ENCODE measurements around the gene IGSF5. TPM values are rescaled to one million over a fixed set of nuclear protein-coding genes. Genes with fewer than 3 reads are reported as not detected.
A peak's percentile ranks its signal among the peaks of the same experiment; 100 is the strongest.
"Not testable (repeated sequence)": the region's sequence is repeated elsewhere in the genome, so short reads cannot be mapped to it uniquely, and the experiment has no call there.

Gene IGSF5
- 0.13 TPM in 1 of 2 replicates, not detected in the other for total RNA-seq (2014; rRNA removed; shearing (Covaris generic))
- 0.10 TPM in 1 of 2 replicates, not detected in the other for polyA plus RNA-seq (2015; cell fraction: cytosol; rRNA removed)
- polyA plus RNA-seq (2015; cell fraction: nucleus; rRNA removed): not detected in 2 replicates

DNA sequence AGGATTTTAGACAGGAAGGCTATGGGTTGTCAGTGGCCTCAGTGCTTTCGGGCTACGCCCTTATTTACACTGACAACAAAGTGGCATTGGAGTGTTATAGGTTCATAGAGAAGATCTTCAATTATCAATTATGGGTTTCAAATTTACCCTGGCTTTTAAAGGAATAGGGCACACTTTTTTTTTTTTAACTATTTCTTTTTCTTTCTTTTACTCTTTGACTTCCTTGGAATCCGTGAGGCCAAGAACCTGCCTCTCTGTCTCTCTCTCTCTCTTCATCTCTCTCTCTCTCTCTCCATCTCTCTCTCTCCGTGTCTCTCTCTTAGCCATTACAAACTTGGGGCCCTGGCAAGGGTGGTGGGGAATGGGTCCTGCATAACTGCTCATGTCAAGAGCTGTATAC lies at the start of gene IGSF5:
Gene IGSF5 (plus strand): TSS at position 301 of the 400 bp plus-strand sequence. CDS start 327 bp downstream, outside the sequence.
- DNase-seq (ENCODE audit: low read depth): not testable (repeated sequence)

DNA sequence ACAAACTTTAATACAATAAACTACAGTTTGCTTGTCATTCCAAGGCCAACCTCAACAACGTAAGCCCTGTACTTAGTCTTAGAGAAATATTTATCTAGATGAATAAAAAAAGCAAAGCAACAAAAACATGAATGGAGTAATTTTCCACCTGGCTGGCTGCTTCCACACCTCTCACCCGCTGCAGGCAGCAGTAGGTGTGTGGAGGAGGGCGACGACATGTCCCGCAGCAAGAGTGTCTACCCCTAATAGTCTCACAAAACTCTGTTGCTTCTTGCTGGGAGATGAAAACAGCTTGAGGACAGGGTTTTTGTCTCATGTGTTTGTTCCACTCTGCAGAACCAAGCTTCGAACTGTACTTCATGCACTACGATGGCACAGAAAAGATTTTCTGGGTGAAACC lies 48.8 kb upstream of the IGSF5 start:
- DNase-seq (ENCODE audit: low read depth): no peak

DNA sequence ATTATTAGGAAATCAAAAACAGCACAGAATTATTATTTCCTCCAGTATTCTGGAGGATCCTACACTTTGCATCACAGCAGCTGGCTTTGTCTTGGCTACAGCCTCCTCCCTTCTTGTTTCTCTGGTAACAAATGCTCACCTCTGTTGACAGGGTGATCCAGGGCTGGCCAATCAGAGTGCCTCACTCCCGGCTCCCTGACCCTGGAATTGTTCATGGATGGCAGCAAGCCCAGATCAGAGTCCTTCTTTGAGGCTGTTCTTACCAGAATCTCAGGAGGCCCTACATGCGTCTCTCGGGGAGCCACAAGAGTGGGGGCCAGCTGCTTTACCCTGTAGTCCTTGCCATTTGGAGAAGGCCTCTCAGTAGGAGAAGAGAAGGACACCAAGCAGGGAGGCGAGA lies 48.4 kb upstream of the IGSF5 start:
- DNase-seq (ENCODE audit: low read depth): no peak

DNA sequence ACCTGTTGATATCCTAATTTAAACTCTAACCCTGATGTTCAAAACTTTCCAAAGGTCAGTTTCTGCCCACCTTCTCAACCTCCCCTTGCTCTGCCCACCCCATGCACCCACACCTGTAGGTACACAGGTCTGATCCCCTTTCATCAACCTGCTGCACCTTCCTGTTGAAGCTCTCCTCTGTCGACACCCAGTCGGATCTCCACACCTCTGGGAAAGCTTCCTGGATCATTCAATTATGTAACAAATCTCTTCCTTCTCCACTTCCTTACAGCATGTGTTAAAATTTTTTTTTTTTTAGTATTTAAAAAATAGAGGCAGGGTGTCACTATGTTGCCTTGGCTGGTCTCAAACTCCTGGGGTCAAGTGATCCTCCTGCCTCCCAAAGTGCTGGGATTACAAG lies 44.7 kb upstream of the IGSF5 start:
- no peak for DNase-seq (ENCODE audit: low read depth)

DNA sequence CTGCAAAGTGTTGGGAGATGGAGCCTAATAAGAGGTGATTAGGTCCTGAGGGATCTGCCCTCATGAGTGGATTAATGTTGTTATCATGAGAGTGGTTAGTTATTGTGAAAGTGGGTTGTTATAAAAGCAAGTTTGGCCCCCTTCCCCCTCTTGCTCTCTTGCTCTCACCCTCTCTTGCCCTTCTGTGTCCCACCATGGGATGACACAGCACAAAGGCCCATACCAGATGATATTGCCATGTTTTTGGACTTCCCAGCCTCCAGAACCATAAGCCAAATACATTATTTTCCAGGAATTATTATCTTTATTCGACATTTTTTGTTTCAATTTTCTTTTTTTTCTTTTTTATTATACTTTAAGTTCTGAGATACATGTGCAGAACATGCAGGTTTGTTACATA lies 41.4 kb upstream of the IGSF5 start:
- no peak for DNase-seq (ENCODE audit: low read depth)

DNA sequence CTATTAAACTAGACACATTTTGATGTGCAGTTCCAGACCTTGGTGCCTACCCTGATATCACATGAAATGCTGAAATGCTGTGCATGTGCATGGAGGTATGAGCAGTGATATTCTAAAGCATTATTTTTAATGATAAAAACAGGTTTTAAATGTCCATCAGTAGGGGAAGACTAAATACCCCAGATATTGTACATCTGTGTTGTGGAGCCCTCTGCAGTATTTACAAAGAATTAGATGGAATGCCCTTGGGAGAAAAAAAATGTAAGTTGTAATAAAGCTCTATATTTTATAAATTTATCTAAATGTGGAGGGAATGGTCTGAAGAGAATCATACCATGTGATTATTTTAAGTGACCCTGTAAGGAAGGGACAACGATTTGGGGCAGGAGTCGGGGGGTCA lies 39.1 kb upstream of the IGSF5 start:
- no peak for DNase-seq (ENCODE audit: low read depth)

DNA sequence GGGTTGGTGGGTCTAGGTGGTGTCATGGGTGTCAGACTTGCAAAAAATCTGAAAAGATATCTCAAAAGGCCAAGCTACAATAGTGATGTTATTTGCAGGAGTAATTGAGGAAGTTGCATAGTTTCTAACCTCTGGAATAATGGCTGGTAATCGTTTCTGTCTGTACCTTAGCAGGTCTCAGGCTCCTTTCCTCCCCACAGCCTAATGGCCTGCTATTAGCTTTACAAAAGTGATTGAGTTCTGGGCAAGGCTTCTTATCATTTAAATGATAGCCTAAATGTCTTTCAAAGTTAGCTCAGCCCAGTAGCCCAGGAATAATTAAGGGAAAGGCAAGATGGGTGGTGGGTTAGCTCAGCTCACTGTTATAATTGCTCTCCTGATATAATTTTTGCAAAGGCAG lies 37.7 kb upstream of the IGSF5 start:
- DNase-seq (ENCODE audit: low read depth): no peak

DNA sequence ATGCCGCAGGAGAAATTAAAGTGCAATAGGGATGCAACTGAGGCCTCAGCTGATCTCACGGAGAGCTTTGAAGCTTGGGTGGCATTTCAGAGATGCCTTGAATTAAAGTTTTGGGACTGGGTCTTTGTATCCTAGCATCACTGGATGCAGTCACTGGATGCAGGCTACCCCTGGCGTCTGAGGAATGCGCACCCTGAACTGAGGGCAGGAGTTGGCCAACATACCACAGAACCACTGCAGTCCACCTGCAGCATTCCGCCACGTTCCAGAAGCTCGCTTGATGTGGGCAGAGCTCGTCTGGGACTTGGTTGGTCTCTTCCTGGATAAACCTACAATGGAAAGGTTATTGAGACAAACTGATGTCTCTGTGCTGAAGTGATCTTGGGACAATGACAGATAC lies 34.1 kb upstream of the IGSF5 start:
- no peak for DNase-seq (ENCODE audit: low read depth)

DNA sequence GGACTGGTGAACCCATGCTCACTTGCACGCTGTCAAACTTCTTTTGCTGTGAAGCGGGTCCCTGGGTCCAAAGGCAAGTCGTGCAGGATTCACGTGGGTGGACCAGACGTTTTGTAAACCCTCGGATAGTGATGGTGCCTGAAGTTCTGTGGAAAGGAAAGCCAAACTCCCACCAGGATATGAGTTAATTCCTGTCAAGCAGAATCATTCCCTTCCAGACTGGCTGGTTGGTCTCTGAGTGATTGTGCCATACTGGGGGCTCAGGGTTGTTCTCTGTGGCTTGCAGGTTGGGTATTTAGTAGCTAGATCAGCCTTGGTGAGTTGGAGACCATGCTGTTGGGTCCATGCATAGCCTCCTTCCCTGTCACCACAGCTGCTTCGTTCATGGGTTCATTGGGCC lies 32.7 kb upstream of the IGSF5 start:
- DNase-seq (ENCODE audit: low read depth): no peak

DNA sequence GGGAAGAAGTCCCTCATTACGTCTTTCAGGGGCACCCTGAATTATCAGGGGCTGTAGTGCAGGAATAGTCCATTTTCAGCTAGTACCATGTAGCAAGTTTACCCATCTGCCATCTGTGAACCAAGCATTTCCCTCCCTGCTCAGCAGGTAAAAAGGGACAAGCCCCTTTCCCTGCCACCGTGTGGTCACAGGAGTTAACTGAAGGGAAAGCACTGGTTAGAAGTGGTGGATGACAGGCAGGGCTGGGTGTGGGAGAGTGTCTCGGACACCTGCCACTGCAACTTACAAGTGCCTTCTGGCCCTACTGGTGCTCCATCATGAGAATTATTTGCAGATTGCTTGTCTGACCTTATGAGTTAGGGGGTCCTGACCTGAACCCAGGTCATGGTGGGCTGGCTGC lies 32.0 kb upstream of the IGSF5 start:
- no peak for DNase-seq (ENCODE audit: low read depth)

DNA sequence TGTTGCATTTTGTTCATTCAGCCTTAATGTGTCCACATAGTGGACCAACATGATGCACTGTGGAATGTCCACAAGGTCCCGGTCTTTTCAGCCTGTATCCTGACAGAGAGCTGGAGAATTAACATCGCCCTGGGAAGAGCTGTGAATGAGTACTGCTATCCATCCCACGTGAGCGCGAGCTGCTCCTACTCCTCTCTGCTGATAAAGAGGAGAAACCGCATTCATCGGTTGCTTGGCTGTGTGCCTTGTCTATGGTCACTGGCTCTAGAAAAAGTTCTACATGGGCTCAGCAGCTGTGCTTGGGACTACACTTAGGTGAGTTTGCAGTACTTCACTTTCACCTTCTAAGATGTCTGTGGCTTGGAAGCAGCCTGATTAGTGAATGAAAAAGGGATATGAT lies 31.1 kb upstream of the IGSF5 start:
- no peak for DNase-seq (ENCODE audit: low read depth)

DNA sequence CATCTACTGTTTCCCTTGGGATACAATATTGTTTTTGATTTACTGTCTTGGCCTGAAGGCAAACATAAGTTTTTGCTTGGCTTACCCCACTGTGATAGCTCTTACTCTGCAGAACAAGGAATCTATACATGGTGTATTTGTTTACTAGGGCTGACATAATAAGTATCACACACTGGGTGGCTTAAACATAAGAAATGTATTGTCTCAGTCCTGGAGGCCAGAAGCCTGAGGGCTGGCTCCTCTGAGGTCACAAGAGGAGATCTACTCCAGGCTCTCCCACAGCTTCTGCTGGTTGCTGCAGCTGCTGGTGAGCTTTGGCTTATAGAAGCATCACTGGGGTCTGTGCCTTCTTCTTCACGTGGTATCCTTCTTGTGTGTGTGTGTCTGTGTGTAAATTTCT lies 30.7 kb upstream of the IGSF5 start:
- no peak for DNase-seq (ENCODE audit: low read depth)

DNA sequence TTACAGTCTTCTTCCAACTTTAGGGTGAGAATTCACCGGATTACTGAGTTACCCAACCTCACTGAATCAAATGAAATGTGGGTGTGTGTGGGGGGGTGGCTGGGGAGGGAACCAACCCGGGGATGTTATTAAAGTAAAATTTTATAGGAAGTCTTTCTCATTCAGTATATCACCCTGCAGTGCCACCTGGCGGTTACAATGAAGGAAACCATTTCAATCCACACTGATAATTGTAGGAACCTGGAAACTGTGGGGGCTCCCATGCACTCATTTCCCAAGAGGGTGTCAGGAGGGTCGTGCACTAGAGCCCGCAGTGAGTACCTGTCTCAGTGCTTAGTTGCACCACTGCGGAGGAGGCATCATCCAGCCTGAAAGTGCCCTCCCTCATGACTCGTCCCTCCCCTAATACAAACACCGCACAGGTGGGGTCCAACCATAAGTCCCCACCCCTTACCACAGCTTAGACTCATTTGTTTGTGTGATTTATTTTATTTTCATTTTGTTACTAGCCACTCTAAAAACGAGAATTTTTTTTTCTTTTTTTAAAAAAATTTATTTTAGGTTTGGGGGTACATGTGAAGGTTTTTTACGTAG lies 29.1 kb upstream of the IGSF5 start:
- peak; percentile 11 for DNase-seq (ENCODE audit: low read depth)

DNA sequence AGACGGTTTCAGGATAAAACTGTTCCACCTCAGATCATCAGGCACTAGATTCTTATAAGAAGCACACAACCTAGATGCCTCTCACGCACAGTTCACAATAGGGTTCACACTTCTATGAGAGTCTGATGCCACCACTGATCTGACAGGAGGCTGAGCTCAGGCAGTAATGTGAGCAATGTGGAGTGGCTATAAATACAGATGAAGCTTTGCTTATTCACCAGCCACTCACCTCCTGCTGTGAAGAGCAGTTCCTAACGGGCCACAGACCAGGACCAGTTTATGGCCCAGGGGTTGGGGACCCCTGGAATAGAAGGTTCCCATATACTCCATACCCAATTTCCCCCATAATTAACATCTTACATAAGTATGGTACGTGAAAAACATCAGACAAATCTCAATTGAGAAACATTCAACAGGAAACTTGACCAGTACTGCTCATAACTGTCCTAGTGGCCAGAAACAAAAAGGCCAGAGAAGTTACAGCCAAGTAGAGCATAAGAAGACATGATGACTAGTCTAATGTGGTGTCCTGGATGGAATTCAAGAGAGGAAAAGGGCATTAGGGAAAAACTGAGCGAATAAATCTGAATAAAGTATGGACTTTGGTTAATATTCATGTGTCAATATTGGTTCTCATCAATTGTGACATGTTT lies 24.7 kb upstream of the IGSF5 start:
- peak; percentile 15 for DNase-seq (ENCODE audit: low read depth)

DNA sequence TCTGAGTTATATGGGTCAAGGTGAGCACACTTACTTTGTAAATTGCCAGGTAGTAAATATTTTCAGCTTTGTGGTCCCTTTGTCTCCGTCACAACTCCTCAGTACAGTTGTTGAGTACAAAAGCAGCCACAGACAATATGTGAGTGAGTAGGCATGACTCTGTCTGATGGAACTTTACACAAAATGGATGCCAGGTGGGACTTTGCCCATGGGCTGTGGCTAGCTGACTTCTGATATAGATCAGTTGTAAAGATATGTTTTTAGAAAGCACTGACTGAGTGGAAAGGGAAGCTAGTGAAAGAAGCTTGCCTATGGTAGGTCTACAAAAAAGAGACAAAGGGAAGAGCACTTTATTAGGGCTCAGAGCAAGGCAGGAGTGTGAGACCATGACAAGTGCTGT lies 23.1 kb upstream of the IGSF5 start:
- no peak for DNase-seq (ENCODE audit: low read depth)

DNA sequence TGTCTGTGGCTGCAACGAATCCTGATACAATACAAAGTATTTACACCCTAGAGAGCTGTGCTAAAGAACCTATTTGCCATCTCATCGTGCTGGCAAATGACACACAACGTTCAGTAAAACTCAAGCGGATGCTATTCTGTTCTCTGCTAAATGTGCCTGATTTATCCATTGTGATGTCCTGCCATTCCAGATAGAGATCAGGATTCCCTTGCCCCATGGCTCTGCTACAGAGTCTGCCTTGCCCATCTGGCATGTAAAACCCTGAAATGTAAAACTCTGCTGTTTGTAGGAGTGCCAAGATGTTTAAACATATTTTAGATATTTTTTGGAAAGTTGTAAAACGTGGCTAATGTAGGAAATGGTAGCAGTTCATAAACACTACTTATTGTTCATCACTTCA lies 20.0 kb upstream of the IGSF5 start:
- DNase-seq (ENCODE audit: low read depth): no peak

DNA sequence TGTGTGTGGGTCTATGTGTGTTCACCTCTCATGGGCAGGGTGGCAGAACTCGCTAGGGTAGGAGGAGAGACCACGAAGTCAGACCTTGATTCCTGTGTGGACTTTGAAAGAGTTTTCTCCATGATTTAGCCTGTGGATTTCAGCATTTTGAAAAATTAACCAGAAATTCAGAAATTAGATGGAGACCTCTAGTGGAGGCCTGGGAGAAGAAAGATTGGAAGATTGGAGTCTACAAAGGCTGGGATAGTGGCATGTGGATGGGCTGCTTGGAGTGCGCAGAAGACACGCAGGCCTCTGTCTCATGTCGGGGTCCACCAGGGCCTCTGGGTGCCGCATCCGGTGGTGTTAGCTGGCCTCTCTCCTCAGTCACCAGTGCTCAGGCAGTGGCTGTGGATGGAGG lies 18.9 kb upstream of the IGSF5 start:
- DNase-seq (ENCODE audit: low read depth): no peak

DNA sequence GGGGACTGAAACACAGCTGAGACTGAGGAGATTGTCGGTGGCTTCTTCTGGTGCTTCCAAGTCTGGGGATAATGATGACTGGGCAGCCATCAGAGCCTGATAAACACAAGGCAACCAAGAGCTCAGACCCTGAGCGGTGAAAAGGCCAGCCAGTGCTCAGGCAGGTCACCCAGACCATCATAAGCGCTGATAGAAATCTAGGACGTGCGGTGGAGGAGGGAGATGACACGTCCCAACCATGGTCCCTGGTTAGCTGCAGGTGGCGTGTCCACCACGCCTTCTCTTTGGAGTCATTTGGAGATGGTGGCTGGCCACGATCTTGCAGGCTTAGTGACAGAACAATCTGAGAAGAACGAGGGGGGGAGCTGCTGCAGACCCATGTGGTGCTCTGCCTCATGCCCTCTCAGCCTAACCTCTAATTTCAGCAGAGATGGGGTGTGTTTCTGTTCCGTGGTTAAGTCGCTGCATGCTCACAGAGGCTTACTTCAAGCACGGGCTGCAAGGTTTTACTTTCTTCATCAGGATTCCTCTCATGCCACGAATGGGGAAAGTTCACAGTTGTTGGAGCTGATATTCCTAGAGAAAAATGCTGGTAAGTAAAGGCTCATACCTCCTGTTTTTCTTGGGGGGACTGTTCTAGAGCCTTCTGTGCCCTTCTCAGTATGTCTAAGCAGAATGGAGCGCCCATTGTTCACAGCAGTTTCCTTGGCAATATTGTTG lies 17.4 kb upstream of the IGSF5 start:
- DNase-seq (ENCODE audit: low read depth): no peak

DNA sequence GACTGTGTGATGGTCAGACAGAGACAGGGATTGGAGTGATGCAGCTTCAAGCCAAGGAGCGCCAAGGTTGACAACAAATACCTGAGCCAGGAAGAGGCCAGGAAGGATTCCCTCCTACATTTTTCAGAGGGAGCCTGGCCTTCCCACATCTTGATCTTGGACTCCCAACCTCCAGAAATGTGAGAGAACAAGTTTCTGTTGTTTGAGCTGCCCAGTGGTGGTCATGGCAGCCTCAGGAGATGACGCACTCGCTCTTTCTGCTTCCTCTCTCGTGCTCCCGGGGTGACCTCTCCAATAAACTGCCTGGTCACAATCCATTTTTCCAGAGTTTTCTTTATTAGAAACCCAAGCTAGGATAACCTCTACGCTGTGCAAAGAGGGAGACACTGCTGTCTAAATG lies 16.6 kb upstream of the IGSF5 start:
- peak; percentile 51 for DNase-seq (ENCODE audit: low read depth)

DNA sequence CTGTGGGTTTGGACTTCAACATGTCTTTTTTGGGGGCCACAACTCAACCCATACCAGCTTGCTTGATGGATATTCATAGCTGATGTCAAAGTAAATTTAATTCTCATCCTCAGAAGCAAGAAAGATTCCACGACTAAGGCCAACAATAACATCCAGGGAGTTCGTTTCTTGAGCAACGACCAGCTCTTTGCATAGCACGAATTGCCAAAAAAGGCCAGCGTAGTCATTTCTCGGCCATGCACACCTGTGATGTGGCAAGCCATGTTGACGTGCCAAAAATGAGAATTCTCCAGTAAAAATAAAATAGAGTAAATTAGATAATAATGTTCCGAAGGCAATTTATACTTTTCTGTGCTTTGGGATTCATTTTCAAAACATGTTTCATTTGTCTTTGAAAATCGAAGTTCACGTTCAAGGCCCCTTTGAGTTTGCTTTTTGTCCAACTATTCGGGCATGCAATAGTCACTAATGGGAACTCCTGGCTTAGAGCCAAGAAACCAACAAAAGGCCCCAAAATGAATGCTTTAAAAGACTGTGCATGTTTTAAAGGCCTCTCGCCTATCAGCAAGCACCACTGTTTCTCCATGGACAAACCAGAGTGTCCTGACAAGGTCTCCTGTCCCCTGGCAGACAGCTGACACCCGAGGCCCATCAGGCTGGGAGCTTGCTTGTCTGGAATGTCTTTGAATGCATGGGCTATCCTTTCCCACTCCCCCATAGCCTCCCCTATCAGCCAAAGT lies 14.4 kb upstream of the IGSF5 start:
- DNase-seq (ENCODE audit: low read depth): no peak

DNA sequence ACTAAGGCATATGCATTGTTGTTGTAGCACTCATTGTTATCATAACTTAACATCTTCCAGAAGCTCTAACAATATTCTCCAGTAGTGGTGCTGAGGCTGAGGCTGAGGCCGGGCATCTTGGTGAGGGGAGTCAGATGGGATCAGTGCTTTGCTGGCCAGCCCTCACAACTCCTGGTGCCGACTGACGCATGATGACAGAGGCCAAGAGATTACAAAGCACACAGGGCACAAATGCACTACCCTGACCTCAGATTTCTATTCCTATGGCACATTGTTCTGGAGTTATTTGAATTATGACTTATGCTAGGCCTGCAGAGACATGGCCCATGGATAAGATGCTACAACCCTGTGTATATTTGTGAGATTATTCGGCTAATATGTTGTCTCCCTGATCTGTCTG lies 8.3 kb upstream of the IGSF5 start:
- no peak for DNase-seq (ENCODE audit: low read depth)

Data from HT1080 (cell line).